Measurements from ENCODE around the gene GRXCR2.
"Not testable (repeated sequence)": the region's sequence is repeated elsewhere in the genome, so short reads cannot be mapped to it uniquely, and the experiment has no call there.

Gene GRXCR2, protein sequence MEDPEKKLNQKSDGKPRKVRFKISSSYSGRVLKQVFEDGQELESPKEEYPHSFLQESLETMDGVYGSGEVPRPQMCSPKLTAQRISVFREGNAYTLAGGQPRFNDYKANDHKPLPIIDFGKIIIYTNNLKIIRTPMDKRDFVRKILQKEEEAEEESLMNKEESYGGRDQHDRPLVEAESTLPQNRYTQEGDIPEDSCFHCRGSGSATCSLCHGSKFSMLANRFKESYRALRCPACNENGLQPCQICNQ

GRCh38 chr5:145872914-145873313, at the start of gene GRXCR2:
Gene GRXCR2 (minus strand): TSS chr5:145873014. CDS start chr5:145872968, 46 bp downstream.
- no peak for DNase-seq (ENCODE audit: low read depth)

DNA sequence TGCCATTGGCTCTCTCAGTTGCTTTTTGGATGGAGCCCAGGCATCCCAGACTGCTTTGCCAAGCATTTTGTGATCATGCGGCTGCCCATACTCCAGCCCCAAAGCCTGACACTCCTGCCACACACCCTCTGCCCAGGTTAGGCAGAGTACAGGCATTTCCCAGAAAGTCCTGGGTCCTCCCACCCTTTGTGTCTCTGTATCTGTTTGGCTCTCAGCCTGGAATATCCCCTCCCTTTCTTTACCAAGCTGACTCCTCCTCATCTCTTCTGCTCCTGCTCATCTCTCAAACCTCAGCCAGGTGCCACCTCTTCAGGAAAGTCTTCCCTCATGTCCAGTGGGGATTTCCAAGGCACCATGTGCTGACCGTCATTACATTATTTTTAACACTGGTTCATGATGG, 49.2 kb upstream of the GRXCR2 start:
- no peak for DNase-seq (ENCODE audit: low read depth)

GRCh38 chr5:145921211-145921610, 48.4 kb upstream of the GRXCR2 start:
- DNase-seq (ENCODE audit: low read depth), result no peak

- no peak for DNase-seq (ENCODE audit: low read depth)
Measured at GRCh38 chr5:145920542-145921210, 47.9 kb upstream of the GRXCR2 start.

- no peak for DNase-seq (ENCODE audit: low read depth)
Measured at GRCh38 chr5:145919413-145919812, 46.6 kb upstream of the GRXCR2 start.

DNA sequence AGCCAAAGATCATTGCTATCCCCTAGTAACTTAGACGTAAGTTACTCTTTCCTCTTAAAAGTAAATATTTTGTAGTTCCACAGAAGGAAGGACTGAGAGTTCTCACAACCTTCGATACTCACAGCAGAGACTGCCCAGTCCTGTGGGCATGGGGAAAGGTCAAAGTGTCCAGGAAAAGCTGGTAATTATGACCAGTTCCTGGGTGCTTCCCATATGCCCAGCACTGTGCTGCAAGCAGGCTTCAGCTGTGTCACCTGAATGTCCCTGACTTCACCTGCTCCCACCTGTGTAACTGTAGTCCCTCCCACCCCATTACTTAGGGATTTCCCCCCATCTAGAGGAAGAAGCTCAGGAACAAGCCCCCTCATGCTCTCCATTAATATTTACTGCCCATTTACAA, 45.6 kb upstream of the GRXCR2 start:
- DNase-seq (ENCODE audit: low read depth), result no peak

DNA sequence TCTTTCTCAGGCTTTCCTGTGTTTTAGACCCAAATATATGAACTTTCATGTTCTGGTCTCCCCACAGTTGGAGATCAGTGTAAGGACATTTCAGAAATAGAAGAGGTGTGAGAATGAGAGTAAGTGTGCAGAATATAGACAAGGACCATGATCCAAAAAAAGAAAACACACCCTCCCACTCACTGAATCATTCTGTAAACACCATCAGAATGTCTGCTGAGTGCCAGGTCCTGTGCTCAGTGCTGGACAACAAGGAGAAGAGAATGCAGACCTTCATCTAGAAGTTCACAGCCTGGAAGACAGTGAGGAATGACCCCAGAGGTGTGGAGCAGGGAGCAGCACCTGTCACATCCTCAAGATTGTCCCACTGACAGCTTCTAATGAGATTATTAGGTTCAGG, 44.5 kb upstream of the GRXCR2 start:
- no peak for DNase-seq (ENCODE audit: low read depth)

DNA sequence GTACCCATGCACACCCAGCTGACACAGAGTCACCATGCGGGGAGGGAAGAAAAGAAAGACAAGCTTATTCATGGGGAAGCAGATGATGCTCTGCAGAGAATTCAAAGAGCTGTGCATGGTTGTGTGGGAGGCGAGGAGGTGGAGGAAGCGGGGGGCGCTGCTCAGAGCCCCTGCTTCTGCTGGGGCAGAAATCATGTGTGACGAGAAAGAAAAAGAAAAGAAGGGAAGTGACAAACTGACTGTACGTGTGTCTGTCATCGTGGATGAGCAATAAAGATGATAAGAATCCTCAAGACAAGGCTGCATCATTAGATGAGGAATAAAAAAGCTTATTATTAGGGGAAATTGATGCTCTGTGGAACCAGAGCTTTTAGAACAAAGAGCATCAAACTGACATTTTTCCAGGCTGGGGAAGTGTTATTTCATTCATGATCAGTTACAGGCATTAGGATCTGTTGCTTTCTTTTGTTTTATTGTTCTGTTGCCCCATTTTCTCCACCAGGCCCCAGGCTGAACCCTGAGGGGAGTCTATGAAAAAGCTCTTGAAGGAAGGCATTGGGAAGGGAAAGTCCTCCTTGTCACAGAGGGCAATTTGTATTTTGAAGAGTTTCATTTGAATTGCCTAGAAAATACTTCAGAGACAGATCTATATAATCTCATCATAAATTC, 43.3 kb upstream of the GRXCR2 start:
- DNase-seq (ENCODE audit: low read depth), result no peak

GRCh38 chr5:145913701-145914100, 40.9 kb upstream of the GRXCR2 start:
- no peak for DNase-seq (ENCODE audit: low read depth)

DNA sequence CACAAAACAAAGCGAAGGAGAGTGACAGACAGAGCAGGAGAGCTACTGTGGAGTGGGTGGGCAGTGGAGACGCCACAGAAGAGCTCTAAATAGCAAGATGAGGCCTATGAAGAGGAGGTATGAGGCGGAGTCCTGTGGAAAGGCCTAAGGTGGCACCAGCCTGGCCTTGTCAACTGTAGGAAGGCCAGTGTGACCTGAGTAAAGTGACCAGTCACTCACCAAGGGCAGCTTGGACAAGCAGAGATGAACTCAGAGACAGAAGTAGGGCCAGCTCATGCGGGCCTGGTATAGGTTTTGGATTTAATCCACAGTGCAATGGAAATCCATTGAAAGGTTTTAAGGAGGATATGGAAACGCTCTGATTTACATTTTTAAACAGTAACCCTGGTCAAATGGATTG, 39.8 kb upstream of the GRXCR2 start:
- no peak for DNase-seq (ENCODE audit: low read depth)

DNA sequence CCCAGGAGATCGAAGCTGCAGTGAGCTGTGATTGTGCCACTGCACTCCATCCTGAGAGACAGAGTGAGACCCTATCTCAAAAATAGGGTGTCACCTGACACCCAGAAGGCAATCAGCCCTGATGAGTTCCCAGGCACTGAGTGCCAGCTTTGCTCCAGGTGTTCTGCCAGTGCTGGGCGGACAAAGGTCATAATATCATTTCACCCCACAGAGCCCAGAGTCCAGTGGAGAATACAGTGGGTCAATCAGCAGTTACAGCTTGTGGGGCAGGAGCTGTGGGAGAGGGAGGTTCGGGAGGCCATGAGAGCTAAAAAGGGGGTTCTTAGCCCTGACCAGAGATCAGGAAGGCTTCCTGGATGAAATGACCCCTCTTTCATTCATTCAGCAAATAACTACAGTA, 39.2 kb upstream of the GRXCR2 start:
- DNase-seq (ENCODE audit: low read depth), result no peak

- no peak for DNase-seq (ENCODE audit: low read depth)
Measured at GRCh38 chr5:145911164-145911563, 38.4 kb upstream of the GRXCR2 start.

- DNase-seq (ENCODE audit: low read depth), result no peak
Measured at GRCh38 chr5:145908206-145908960, 35.6 kb upstream of the GRXCR2 start.

DNA sequence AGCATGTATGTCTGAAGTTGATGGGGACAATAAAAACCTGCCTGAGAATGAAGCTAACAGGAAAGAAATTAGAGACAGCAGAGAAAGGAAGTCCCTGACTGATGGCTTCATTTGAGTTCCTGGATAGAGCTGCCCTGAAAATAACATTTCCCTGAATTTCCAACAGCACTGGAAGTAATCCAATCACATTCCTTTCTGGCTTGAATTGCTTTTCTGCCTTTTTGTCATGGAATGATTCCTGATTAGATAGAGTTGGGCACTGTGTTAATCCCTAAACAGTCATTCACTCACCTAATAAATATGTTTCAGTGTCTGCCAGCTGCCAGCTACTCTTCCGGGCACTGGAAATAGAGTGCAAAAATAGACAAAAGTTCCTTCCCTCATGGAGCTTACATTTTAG, 33.6 kb upstream of the GRXCR2 start:
- DNase-seq (ENCODE audit: low read depth), result no peak

DNA sequence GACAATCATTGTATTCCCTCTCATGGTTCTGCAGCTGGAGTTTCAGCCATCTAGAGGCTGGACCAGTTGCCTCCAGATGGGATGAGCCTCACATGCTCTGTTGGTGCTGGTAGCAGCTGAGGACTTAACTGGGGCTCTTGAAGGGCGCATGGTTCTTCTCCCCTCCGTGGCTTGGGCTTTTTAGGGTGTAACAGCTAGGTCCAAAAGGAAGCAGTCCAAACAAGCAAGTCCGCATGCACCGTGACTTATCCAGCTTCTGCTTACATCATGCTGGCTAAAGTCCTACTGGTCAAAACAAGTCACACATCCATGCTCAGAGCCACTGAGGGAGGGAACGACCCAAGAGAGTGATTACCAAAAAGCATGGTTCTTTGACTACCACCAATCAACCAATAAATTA, 31.9 kb upstream of the GRXCR2 start:
- DNase-seq (ENCODE audit: low read depth), result no peak

DNA sequence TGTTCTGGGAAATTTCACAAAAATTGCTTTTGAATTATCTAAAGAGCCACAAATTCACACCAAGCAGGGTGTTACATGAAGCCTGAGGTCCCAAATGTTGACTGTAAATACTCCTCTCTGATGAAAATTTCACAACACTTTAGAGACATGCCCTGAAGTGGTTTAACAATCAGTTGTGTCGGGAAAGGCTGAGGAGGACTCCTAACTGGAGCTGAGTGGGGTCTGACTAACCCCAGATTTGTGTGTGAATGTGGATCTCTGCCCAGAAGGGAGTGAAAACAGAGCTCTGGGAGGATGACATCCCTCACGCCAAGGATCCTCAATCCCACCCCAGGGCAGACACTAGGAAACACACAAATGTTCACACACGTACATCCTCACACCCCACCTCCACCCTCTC, 31.1 kb upstream of the GRXCR2 start:
- DNase-seq (ENCODE audit: low read depth), result no peak

DNA sequence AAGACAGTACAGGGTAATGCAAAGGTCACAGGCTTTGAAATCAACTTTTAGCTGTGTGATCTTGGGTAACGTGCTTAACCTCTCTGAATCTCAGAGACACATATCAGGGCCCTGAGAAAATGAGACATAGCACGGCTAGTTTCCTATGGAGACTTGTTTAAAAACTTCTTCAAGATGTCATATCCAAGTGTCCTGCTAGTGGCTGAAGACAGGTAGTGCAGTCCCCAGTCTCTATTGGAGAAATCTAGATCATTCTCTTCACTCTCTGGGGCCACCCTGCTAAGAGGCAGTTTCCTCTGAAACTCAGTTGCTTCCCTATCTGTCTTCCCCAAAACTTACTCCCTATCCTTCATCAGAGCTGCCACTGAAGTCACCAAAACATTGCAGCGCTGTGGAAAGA, 30.3 kb upstream of the GRXCR2 start:
- no peak for DNase-seq (ENCODE audit: low read depth)

- no peak for DNase-seq (ENCODE audit: low read depth)
Measured at GRCh38 chr5:145902421-145902820, 29.6 kb upstream of the GRXCR2 start.

GRCh38 chr5:145898171-145898570, 25.4 kb upstream of the GRXCR2 start:
- DNase-seq (ENCODE audit: low read depth), result no peak

- DNase-seq (ENCODE audit: low read depth), result not testable (repeated sequence)
Measured at GRCh38 chr5:145891378-145891777, 18.6 kb upstream of the GRXCR2 start.

DNA sequence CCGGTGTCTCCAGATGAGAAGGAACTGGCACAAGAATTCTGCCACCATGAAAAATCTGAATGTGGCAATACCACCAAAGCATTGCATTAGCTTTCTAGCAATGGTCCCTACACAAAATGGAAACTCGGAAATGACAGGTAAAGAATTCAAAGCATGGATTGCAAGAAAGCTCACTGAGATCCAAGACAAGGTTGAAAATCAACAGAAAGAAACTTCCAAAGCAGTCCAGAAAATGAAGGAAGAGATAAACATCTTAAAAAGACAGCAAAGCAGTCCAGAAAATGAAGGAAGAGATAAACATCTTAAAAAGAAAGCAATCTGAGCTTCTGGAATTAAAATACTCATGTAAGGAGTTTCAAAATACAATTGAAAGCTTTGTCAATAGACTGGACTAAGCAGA, 16.8 kb upstream of the GRXCR2 start:
- no peak for DNase-seq (ENCODE audit: low read depth)

GRCh38 chr5:145887976-145888574, 15.3 kb upstream of the GRXCR2 start:
- DNase-seq (ENCODE audit: low read depth), result no peak

Data from T-helper 22 cell (primary cell).